Tibial artery (tissue), 4 donors: Measurements from ENCODE around the gene CLEC17A.
A peak's percentile ranks its signal among the peaks of the same experiment; 100 is the strongest.

Experiments
- DNase-seq, 2 donors: peaks; one replicate each; pipeline ENCODE4 v3.0.0-alpha.2; 2019
- H3K27ac ChIP-seq, 2 donors: fragments of 200-600 bp; sonication (generic) in 1 of 2; 1 replicate in 1 of 2; 2 replicates in 1 of 2; pipeline ENCODE4 v1.5.1; 2018 to 2019; ENCODE audit warnings: mild to moderate bottlenecking in 1 of 2
- H3K27me3 ChIP-seq, 2 donors: fragments of 200-600 bp; sonication (generic) in 1 of 2; one replicate each; pipeline versions ENCODE4 v1.5.1 to v1.6.0; 2016 to 2019
- H3K36me3 ChIP-seq, 3 donors: fragments of 200-600 bp; sonication (generic) in 2 of 3; one replicate each; pipeline ENCODE4 v1.5.1; 2016 to 2019; ENCODE audit warnings: mild to moderate bottlenecking in 2 of 3
- H3K4me1 ChIP-seq, 4 donors: fragments of 200-600 bp; sonication (generic) in 2 of 4; 1 replicate in 3 of 4; 2 replicates in 1 of 4; pipeline ENCODE4 v1.5.1; 2016 to 2019
- H3K4me3 ChIP-seq, 2 donors: fragments of 200-600 bp; sonication (generic) in 1 of 2; 1 replicate in 1 of 2; 2 replicates in 1 of 2; pipeline ENCODE4 v1.5.1; 2018 to 2019; ENCODE audit warnings: mild to moderate bottlenecking in 2 of 2
- H3K9me3 ChIP-seq, 3 donors: fragments of 200-600 bp; sonication (generic) in 1 of 3; one replicate each; pipeline ENCODE4 v1.5.1; 2016 to 2019
- CTCF ChIP-seq, 2 experiments: fragments of 200-600 bp in 1 of 2; fragments of 450-650 bp in 1 of 2; IDR thresholded peaks; one replicate each; pipeline ENCODE4 v1.5.1; 2017 to 2019; ENCODE audit warnings: antibody characterized with exemption in 2 of 2, mild to moderate bottlenecking in 1 of 2, moderate library complexity in 1 of 2
- intact Hi-C: fragments of 100-400 bp; cut with DNase I; formaldehyde crosslinking; loops from one replicate; pipeline ENCODE4 v1.15.0; 2023; ENCODE audit warnings: low total_unique reads

The CLEC17A gene

DNA sequence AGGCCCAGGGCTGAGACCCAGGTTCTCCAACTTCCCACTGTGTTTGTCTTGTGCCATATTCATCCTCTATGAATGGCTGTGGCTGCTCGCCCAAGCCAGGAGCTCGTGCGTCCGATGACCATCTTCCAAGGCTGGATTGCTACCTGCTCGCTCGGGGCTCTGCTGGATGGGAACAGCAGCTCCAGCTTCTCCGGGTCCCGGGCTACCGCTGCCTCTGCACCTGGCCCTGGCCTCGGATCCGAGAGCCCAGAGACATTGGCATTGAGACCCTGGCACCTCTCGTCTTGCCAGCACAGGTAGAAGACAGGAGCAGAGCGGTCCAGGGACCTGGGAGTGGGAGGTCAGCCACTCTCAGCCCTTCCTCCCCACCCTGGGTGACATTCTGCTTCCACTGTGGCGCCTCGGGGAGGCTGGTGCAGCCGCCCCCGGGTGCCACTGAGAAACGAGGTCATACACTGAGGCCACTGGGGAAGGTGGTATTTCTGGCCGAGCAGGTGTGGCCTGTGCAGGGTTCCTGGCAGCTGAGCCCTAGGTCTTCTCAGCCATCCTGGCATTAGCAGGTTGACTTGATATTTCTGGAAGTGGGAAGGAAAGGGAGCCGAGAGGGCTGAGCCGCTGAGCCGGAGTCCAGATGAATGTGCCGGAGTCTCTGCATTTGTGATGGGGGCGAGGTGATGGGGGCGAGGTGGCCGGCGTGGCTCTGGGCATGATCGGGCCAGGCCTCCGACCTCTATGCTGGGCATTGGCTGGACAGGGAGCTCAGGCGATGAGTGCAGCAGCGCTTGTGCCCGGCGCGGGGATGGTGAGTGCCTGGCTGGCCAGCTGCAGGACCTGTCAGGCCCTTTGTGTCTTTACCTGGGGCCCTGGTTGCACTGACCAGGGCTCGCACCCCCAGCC, 29.6 kb upstream of the CLEC17A start:
- no peaks in the 10 kb centered on the region for H3K27me3 ChIP-seq
- intact Hi-C loops = no loop called here
- peaks cover 4 to 13% (median 8%) of the 10 kb centered on the region in 3 donors for H3K36me3 ChIP-seq
- TF ChIP-seq CTCF (IDR thresholded peaks at IDR 0.05) = no peak
- H3K4me1 ChIP-seq = peaks cover 0 to 46% (median 4%) of the 10 kb centered on the region in 4 donors
- H3K27ac ChIP-seq = no peak overlapping the region
- no peaks in the 10 kb centered on the region for H3K9me3 ChIP-seq
- no peak overlapping the region for H3K4me3 ChIP-seq
- DNase-seq = no peak

DNA sequence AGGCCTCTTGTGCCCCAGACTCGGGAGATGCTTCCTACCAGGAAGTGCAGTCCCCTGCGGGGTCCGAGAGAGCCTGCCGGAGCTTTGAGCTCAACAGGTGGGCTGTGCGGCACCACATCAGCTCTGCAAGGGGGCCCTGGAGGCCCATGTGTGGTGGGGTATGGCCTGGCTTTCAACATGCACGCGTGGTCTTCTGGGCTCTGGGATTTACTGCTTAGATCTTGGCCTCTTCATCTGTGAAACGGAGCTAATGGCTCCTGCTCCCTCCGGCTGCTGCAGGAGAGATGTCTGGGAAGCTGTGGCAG, 29.0 kb upstream of the CLEC17A start:
- H3K36me3 ChIP-seq = peaks cover 4 to 10% (median 8%) of the 10 kb centered on the region in 3 donors
- intact Hi-C loops = no loop called here
- TF ChIP-seq CTCF (IDR thresholded peaks at IDR 0.05) = no peak
- H3K27me3 ChIP-seq = no peaks in the 10 kb centered on the region
- peaks cover 0 to 46% (median 4%) of the 10 kb centered on the region in 4 donors for H3K4me1 ChIP-seq
- no peak overlapping the region for H3K4me3 ChIP-seq
- H3K27ac ChIP-seq = no peak overlapping the region
- H3K9me3 ChIP-seq = no peaks in the 10 kb centered on the region
- no peak for DNase-seq

- H3K9me3 ChIP-seq = no peaks in the 10 kb centered on the region
- TF ChIP-seq CTCF (IDR thresholded peaks at IDR 0.05) = no peak
- no peak overlapping the region for H3K27ac ChIP-seq
- no peaks in the 10 kb centered on the region for H3K27me3 ChIP-seq
- no peak overlapping the region for H3K4me3 ChIP-seq
- peaks cover 3 to 5% (median 5%) of the 10 kb centered on the region in 3 donors for H3K36me3 ChIP-seq
- no peak for DNase-seq
- intact Hi-C loops = no loop called here
- peaks cover 0 to 46% (median 4%) of the 10 kb centered on the region in 4 donors for H3K4me1 ChIP-seq
These were observed 28.5 kb upstream of the CLEC17A start for GRCh38 chr19:14554382-14554812.

GRCh38 chr19:14555918-14556661, 26.8 kb upstream of the CLEC17A start:
- H3K4me1 ChIP-seq = peaks cover 0 to 53% (median 15%) of the 10 kb centered on the region in 4 donors
- H3K36me3 ChIP-seq = no peaks in the 10 kb centered on the region
- intact Hi-C loops = no loop called here
- TF ChIP-seq CTCF (IDR thresholded peaks at IDR 0.05) = no peak
- H3K9me3 ChIP-seq = no peaks in the 10 kb centered on the region
- no peak overlapping the region for H3K27ac ChIP-seq
- peak overlapping the region in 1 of 2 donors; percentile 33 for H3K4me3 ChIP-seq
- no peak for DNase-seq
- no peaks in the 10 kb centered on the region for H3K27me3 ChIP-seq

- Histone ChIP-seq H3K27me3 (no peaks in the 10 kb centered on the region), H3K4me3 (peak overlapping the region; percentile 18 to 33), H3K4me1 (peaks cover 0 to 55% (median 22%) of the 10 kb centered on the region in 4 donors), H3K36me3 (no peaks in the 10 kb centered on the region), H3K27ac (no peak overlapping the region), H3K9me3 (no peaks in the 10 kb centered on the region)
- DNase-seq = peak; percentile 44 to 81
- intact Hi-C loops = no loop called here
- peak; percentile 83 to 95 for TF ChIP-seq CTCF (IDR thresholded peaks at IDR 0.05)
These were observed 26.2 kb upstream of the CLEC17A start for GRCh38 chr19:14556662-14557188.
